HuH-7.5 (cell line): ENCODE data around the gene LRP3.

ENCODE experiments used
- DNase-seq: peaks from one replicate; pipeline ENCODE4 v3.0.0; 2011; ENCODE audit warnings: low spot score

The LRP3 gene

DNA sequence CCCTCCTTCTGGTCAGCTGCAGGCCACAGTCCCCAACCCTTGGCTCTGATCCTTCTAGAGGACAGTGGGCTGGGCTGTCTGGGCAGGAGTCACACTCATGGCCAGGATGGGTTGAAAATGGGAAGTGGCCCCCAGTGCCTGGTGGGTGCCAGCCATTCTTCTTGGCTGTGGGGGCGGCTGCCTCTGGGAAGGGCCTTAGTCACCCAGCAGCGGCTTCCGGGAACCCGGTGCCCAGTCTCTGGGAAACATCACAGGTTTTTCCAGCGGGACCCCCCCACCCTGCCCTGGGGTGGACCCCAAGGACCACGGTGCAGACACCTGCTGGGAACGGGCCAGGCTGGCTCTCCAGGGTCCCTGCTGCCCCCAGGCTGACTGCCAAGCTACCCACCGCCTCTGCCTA lies 58.8 kb downstream of the LRP3 start:
- no peak for DNase-seq

- no peak for DNase-seq
These were observed 60.2 kb downstream of the LRP3 start for GRCh38 chr19:33254245-33254824.

DNA sequence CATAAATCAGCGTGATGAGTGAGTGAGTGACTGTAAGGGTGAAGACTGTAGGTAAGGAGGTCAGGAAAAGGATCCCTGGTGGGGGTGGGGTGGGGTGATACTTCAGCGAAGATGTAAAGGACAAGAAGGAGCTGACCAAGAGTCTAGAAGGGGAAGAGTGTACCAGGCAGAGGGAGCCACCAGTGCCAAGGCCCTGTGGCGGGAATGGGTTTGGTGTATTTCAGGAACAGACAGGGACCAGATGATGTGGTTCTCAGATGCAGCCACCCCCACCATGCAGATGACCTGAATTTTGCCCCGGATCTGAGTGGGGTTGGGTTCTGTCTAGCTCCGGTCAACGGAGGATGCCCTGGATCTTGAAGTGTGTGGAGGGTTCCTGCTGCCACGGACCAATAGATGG lies 61.7 kb downstream of the LRP3 start:
- no peak for DNase-seq

DNA sequence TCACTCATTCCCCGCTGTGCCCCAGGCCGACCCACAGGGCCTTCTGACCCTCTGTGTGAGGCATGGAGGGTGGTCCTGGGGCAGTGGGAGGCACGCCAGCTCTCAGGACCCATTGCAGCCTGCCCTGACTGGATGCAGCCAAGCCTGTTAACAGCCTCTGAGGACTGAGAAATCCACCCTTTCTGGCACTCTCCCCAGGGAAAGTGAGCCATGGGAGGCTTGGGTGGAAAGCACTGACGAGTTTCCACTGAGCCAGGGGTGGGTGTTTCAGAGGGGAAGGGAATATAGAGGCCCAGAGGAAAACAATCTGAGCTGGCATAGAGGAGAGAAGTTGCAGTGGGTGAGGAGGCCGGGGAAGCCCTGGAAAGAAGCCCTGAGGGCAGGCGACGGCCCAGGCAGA lies 62.1 kb downstream of the LRP3 start:
- no peak for DNase-seq

DNA sequence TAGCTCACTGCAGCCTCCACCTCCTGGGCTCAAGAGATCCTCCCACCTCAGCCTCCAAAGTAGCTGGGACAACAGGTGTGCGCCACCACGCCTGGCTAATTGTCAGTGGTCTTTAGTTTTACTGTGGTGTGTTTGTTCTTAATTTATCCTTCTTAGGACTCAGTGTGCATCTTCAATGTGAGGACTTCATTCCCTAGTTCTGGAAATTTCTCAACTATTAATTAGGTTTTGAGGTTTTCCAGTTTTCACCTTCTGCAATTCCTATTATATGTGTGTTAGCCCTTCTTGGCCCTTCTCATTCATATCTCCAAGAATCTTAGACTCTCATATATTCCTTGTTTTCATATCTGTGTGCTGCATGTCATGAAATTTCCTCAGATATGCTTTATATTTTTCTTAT lies 63.7 kb downstream of the LRP3 start:
- DNase-seq, result no peak
